Hematopoietic multipotent progenitor cell treated with erythropoietin and hydrocortisone succinate and interleukin-3 and kit ligand, for 8 days (in vitro differentiated cells): ENCODE measurements around the gene CHTF8.
"Not testable (repeated sequence)": the region's sequence is repeated elsewhere in the genome, so short reads cannot be mapped to it uniquely, and the experiment has no call there.

Experiments used
- DNase-seq: peaks from one replicate; pipeline ENCODE4 v3.0.0-alpha.2; 2015

The CHTF8 gene

GRCh38 chr16:69132424-69133252 is at the start of gene CHTF8, which contains the start of gene UTP4:
CHTF8 (minus strand) TSS chr16:69132588; CDS start chr16:69121458, 11,130 bp downstream.
UTP4 (plus strand) TSS chr16:69132649; CDS start chr16:69133460, 811 bp downstream.
- peak; percentile 84 for DNase-seq

DNA sequence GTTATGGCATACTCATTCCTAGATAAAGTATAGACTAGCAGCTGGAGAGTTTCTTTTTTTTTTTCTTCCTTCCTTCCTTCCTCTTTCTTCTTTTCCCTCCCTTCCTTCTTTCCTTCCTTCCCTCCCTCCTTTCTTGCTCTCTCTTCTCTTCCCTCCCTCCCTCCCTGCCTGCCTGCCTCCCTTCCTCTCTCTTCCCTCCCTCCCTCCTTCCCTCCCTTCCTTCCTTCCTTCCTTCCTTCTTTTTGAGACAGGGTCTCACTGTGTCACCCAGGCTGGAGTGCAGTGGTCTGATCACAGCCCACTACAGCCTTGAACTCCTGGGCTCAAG is 47.6 kb upstream of the CHTF8 start:
- no peak for DNase-seq

DNA sequence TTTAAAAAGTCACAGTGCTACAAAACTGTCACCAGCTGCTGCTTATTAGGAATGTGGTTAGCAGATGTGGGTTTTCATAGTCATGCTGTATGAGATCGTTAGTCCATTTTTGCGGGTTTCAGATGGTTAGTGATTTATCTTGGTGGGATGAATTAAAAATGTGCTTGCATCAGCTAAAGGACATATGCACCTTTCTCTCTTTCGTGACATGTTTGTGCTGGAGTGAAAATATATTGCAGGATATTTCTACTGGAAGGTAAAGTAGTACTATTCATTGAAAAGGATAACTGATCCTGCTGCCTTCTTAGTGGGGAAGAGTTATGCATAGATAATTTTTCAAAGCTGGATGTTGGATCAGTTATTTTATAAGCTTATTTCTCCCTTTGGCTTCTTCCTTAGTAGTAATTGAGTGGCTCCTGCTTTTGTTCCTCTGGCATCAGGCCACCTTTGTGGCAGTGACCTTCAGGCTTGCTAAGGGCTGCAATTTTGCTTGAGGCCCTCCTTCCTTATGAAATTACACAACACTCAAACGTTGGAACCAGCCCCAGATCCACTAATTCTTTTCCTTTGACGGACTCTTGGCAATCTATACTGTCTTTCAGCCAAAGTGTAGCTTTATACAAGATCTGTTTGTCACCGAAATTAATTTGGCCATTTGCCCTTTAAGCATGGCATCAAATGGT is 47.1 kb upstream of the CHTF8 start:
- DNase-seq: no peak

DNA sequence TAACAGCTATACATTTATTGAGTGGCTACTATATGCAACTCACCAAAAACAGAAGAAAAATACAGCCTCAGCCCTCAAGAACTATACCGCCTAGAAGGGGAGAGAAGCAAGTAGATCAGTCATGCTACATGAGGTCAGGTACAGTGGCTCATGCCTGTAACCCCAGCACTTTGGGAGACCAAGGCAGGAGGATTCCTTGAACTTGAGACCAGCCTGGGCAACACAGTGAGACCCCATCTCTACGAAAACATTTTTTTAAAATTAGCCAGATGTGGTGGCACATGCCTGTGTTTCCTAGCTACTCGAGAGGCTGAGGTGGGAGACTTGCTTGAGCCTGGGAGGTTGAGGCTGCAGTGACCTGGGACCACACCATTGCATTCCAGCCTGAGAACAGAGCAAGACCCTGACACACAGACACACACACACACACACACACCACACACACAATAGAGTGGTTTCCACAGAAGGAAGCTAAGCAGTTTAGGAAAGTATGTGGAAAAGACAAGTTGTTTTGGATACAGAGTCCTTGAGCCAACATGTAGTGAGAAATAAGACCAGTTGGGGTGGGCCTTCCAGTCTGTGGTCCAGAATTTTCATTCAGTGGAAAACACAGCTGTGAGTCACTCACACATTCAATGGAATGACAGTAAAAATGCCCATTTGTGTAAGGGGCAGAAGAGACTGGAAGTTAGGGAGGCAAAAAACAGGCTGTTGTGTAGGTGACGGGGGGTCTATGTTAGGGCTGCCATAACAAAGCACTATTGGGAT is 43.8 kb upstream of the CHTF8 start:
- DNase-seq: no peak

DNA sequence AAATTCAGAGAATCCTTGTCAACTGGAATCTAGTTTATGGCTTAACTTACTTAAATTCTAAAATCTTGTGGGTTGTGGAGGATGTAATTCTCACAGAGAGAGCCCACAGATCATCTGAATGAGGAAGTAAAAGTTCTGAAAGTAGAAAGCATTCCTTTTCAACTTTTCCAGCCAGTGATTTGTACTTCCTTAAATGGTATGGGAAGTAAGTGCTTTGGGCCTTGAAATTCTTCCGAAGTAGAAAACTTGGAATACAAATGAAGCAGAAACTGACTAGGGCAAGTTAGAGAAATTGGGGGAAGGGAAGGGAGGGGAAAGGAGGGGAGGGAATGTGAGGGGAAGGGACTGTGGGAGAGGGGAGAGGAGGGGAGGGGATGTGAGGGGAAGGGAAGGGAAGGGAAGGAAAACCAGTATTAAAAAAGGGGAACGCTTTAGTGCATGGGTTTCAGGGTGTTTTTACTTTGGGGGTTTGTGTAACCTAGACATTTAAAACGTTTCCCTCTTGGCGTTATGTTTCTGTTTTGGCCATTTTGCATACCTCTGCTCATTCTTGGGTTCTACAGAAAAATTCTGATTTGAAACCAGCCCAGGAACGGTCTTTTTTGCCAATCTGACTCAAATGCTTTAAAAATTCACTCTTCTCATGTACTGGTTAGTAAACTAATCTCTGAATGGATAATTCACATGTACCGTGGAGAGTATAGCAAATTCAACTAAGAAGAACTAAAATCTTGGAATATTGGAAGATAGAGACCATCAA is 39.1 kb upstream of the CHTF8 start:
- DNase-seq: no peak

- no peak for DNase-seq
Measured at GRCh38 chr16:69169607-69170352, 37.4 kb upstream of the CHTF8 start.

GRCh38 chr16:69169051-69169450 is 36.7 kb upstream of the CHTF8 start:
- DNase-seq: no peak

GRCh38 chr16:69166946-69167930 is 34.9 kb upstream of the CHTF8 start:
- DNase-seq: no peak

GRCh38 chr16:69166221-69166833 is 33.9 kb upstream of the CHTF8 start:
- DNase-seq: no peak

DNA sequence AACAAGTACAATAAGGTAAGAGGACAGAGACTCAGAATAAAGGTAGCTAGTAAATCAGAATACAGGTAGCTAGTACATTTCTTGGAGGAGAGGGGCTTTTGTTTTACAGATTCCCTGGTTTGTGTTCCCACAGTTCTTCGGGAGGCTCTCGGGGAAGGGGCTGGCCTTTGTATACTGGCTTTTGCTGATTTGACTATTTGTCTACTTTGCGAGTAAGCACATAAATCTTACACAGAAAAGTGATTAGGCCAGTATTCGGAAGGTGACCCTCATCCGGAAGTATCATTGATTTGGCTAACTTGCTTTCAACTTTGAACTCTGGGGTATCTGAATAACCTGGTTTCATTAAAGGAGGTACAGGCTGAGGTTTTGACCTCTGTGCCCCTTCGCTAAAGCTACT is 33.2 kb upstream of the CHTF8 start:
- no peak for DNase-seq

GRCh38 chr16:69160192-69160591 is 27.8 kb upstream of the CHTF8 start:
- no peak for DNase-seq

- no peak for DNase-seq
Measured at GRCh38 chr16:69157196-69157595, 24.8 kb upstream of the CHTF8 start.

- peak; percentile 74 for DNase-seq
Measured at GRCh38 chr16:69150146-69150865, 17.9 kb upstream of the CHTF8 start.

DNA sequence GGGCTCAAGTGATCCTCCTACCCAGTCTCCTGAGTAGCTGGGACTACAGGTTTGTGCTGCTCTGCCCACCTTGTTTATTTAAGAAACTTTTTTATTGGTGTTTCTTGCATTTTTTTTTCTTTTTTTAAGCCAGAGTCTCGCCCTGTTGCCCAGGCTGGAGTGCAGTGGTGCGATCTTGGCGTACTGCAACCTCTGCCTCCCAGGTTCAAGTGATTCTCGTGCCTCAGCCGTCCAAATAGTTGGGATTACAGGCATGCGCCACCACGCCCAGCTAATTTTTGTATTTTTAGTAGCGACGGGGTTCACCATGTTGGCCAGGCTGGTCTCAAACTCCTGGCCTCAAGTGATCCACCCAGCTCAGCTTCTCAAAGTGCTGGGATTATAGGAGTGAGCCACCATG is 17.2 kb upstream of the CHTF8 start:
- not testable (repeated sequence) for DNase-seq

DNA sequence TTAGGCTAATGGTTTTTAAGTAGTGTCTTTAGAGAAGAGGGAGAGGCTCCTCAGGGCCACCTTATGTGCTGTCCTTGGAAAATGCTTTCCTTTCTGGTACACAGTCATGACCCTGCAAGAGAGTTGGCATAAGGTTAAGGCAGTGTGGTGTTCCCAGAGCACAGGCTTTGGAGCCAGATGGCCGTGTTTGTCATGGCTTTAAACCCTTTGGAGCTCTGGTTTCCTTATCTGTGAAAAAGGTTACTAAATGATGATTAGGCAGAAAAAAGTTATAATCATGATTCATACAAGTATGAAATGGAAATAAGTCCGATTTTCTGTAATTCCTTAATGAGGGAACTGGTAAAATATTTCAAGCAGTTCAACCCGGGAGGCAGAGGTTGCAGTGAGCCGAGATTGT is 13.3 kb upstream of the CHTF8 start:
- no peak for DNase-seq

GRCh38 chr16:69143116-69143515 is 10.7 kb upstream of the CHTF8 start:
- peak; percentile 56 for DNase-seq

DNA sequence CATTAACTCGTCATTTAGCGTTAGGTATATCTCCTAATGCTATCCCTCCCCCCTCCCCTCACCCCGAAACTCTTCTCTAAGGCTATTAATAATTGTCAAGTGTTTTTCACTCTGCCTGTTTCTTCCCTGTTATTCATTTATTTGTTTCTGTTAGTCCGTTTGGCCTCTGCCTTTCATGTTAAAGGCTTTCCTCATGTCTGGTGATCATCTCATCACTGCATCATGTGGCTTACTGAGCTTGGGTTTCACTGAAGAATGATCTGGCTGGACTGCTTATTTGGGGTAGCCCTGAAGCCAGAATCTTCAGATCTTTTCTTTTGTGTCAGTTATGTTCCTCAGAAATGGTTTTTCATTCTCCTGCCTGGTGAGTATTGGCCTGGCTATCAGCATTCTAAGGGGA is 9.5 kb upstream of the CHTF8 start:
- DNase-seq: no peak

- DNase-seq: no peak
Measured at GRCh38 chr16:69141014-69141413, 8.6 kb upstream of the CHTF8 start.

GRCh38 chr16:69139464-69139863 is 7.1 kb upstream of the CHTF8 start:
- DNase-seq: not testable (repeated sequence)

DNA sequence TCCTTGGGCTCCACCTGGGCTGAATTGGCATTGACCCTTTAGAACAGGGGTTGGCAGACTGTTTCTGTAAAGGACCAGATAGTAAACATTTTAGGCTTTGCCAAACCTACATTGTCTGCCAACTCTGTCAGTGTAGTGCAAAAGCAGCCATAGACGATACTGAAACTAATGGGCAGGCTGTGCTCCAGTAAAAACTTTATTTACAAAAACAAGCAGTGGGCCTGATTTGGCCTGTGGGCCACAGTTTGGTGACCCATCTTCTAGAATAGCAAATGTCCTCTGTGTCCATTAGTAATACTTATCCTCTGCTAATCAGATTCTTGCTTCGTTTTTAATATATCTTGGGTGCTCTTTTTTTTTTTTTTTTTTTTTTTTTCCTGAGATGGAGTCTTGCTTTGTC is 6.2 kb upstream of the CHTF8 start:
- DNase-seq: no peak
